ENCODE results near the gene SLC25A29.

The SLC25A29 gene

GRCh38 chr14:100322138-100322957 is 16.1 kb upstream of the SLC25A29 start:
- POLR2A ChIA-PET = no interaction called here
- H3K27ac ChIP-seq (ENCODE audit: extremely low read depth, low read depth, low read length) = no peak overlapping the region
- H3K4me3 ChIP-seq (ENCODE audit: low read depth, low read length) = no peak overlapping the region
- no peaks in the 10 kb centered on the region for H3K4me1 ChIP-seq (ENCODE audit: control insufficient read depth, insufficient read depth, low read length)
- H3K36me3 ChIP-seq (ENCODE audit: control insufficient read depth in 2 of 2, insufficient read depth in 1 of 2, low read length in 2 of 2) = no peaks in the 10 kb centered on the region
- CTCF ChIA-PET = no interaction called here
- H3K9me3 ChIP-seq (ENCODE audit: control insufficient read depth, insufficient read depth, low read depth, low read length) = no peaks in the 10 kb centered on the region
- TF ChIP-seq ELK4 (IDR thresholded peaks at IDR 0.05; ENCODE audit: borderline replicate concordance, low read depth, low read length) (no peak), ZBTB44 (tag by site-specific recombination; IDR thresholded peaks at IDR 0.05) (no peak), ZFP3 (tag by site-specific recombination; IDR thresholded peaks at IDR 0.05; ENCODE audit: low read depth) (no peak), ZNF114 (tag by site-specific recombination; IDR thresholded peaks at IDR 0.05) (no peak), KLF16 (tag by site-specific recombination; IDR thresholded peaks at IDR 0.05) (no peak), ZNF560 (tag by site-specific recombination; IDR thresholded peaks at IDR 0.05; ENCODE audit: borderline replicate concordance) (no peak), ZNF155 (tag by site-specific recombination; IDR thresholded peaks at IDR 0.05) (no peak), ZFP41 (tag by site-specific recombination; IDR thresholded peaks at IDR 0.05; ENCODE audit: borderline replicate concordance) (no peak), SP3 (tag by site-specific recombination; IDR thresholded peaks at IDR 0.05) (no peak), ZSCAN16 (tag by site-specific recombination; IDR thresholded peaks at IDR 0.05) (no peak), ZNF544 (tag by site-specific recombination; IDR thresholded peaks at IDR 0.05) (no peak)
- TF ChIP-seq, protein P1, sequence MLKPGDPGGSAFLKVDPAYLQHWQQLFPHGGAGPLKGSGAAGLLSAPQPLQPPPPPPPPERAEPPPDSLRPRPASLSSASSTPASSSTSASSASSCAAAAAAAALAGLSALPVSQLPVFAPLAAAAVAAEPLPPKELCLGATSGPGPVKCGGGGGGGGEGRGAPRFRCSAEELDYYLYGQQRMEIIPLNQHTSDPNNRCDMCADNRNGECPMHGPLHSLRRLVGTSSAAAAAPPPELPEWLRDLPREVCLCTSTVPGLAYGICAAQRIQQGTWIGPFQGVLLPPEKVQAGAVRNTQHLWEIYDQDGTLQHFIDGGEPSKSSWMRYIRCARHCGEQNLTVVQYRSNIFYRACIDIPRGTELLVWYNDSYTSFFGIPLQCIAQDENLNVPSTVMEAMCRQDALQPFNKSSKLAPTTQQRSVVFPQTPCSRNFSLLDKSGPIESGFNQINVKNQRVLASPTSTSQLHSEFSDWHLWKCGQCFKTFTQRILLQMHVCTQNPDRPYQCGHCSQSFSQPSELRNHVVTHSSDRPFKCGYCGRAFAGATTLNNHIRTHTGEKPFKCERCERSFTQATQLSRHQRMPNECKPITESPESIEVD (tag by site-specific recombination; IDR thresholded peaks at IDR 0.05) = no peak

DNA sequence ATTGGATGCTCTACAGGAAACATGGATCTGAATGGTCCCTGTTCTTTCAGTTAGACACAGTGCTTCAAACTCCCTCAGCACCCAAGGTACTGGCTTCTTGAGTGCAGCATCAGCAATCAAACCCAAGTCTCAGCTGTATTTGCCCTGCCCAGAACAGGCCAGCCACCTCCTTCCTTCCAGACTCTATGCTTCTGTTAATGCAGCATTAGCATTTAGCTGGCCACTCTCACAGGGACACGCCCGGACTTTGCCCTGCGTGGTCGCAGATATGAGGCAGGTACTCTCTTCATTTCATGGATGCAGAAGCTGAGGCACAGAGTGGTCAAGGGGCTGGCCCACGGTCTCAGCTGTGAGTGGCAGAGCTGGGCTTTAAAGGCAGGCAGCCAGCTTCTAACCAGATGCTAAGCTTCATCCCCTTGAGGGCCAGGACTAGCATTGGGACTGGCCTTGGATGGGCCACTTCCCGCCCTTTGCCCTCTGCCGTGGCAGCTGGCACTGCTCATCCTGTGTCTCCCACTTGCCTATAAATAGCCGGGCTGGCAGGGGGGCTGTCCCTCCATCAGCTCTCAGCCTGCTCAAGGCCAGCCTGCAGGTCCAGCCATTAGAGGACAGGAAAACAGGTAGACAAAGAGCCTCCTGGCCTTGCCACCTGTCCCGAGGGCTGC is 15.4 kb upstream of the SLC25A29 start:
- no peaks in the 10 kb centered on the region for H3K36me3 ChIP-seq (ENCODE audit: control insufficient read depth in 2 of 2, insufficient read depth in 1 of 2, low read length in 2 of 2)
- ChIA-PET CTCF (no interaction called here), POLR2A (no interaction called here)
- no peaks in the 10 kb centered on the region for H3K4me1 ChIP-seq (ENCODE audit: control insufficient read depth, insufficient read depth, low read length)
- H3K4me3 ChIP-seq (ENCODE audit: low read depth, low read length) = no peak overlapping the region
- TF ChIP-seq ZNF629 (tag by site-specific recombination; IDR thresholded peaks at IDR 0.05) (no peak), ZNF626 (tag by site-specific recombination; IDR thresholded peaks at IDR 0.05) (no peak), GLI4 (tag by site-specific recombination; IDR thresholded peaks at IDR 0.05) (no peak), ZNF785 (tag by site-specific recombination; IDR thresholded peaks at IDR 0.05) (no peak)
- H3K27ac ChIP-seq (ENCODE audit: extremely low read depth, low read depth, low read length) = no peak overlapping the region
- no peaks in the 10 kb centered on the region for H3K9me3 ChIP-seq (ENCODE audit: control insufficient read depth, insufficient read depth, low read depth, low read length)
